ENCODE measurements around the gene ISL2. TPM values are rescaled to one million over a fixed set of nuclear protein-coding genes. Genes with fewer than 3 reads are reported as not detected.

The ISL2 gene
- total and polyA plus RNA-seq, 7 experiments from 2014 or later, result 0.21 to 0.51 (median 0.27) TPM; not detected in 4

DNA sequence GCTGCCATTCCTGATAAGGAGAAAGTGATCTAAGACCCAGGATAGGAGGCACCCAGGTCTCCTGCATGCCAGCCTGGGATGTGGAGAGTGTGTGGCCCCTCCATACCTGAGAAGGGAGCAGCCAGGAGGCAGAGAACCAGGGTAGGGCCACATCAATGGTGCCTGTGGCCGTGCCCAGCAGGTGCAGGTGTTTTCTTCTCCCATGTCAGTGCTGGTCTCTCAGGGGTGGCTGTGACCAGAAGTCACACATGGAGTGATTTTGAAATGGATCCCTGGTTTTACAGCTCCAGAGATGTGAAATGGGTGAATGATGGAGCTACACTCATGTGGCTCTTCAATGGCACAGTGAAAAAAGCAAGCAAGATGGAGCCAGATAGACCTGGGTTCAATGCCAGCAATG is 3.3 kb upstream of the ISL2 start:
- ATAC-seq (no peak), DNase-seq (no peak)
- Histone ChIP-seq H3K27ac (ENCODE audit: low read depth, low read length) (no peak overlapping the region), H3K9me3 (ENCODE audit: control insufficient read depth in 2 of 3, low read length in 3 of 3) (no peaks in the 10 kb centered on the region), H3K4me1 (ENCODE audit: control insufficient read depth in 2 of 2, insufficient read depth in 2 of 2, low read length in 2 of 2) (peaks cover 18 to 33% of the 10 kb centered on the region in 2 donors), H3K4me3 (ENCODE audit: low read length) (no peak overlapping the region), H3K36me3 (ENCODE audit: control insufficient read depth in 2 of 3, insufficient read depth in 3 of 3, low read length in 3 of 3) (no peaks in the 10 kb centered on the region), H3K27me3 (ENCODE audit: control insufficient read depth in 2 of 2, insufficient read depth in 2 of 2, low read length in 2 of 2) (peaks cover 0 to 23% of the 10 kb centered on the region in 2 donors)
- ChIA-PET CTCF (no interaction called here), POLR2A (interaction anchor here (0.6 kb wide), 1 partner anchor 11 kb away, joined by 3 read pairs; no protein-coding TSS in a partner anchor)
- Mint-ChIP-seq H3K4me1 (peaks cover 21 to 29% (median 25%) of the 10 kb centered on the region in 7 donors), H3K36me3 (peaks cover 0 to 10% (median 0%) of the 10 kb centered on the region in 5 donors), H3K27ac (no peak overlapping the region), H3K4me3 (no peak overlapping the region), H3K27me3 (peaks cover 63 to 78% (median 68%) of the 10 kb centered on the region in 5 donors), H3K9me3 (peaks cover 0 to 4% (median 0%) of the 10 kb centered on the region in 11 donors)
- intact Hi-C loops (cut with micrococcal nuclease), result no loop called here

GRCh38 chr15:76333720-76334437 is 2.7 kb upstream of the ISL2 start:
- Mint-ChIP-seq H3K27ac (no peak overlapping the region), H3K4me1 (peaks cover 26 to 35% (median 29%) of the 10 kb centered on the region in 7 donors), H3K36me3 (peaks cover 0 to 10% (median 0%) of the 10 kb centered on the region in 5 donors), H3K4me3 (peak overlapping the region in 1 of 10 donors; percentile 12), H3K9me3 (peaks cover 0 to 4% (median 0%) of the 10 kb centered on the region in 11 donors), H3K27me3 (peaks cover 67 to 78% (median 73%) of the 10 kb centered on the region in 5 donors)
- no peaks in the 10 kb centered on the region for H3K9me3 ChIP-seq (ENCODE audit: control insufficient read depth in 2 of 3, low read length in 3 of 3)
- H3K27ac ChIP-seq (ENCODE audit: low read depth, low read length), result no peak overlapping the region
- H3K36me3 ChIP-seq (ENCODE audit: control insufficient read depth in 2 of 3, insufficient read depth in 3 of 3, low read length in 3 of 3), result no peaks in the 10 kb centered on the region
- ATAC-seq (no peak), DNase-seq (no peak)
- ChIA-PET POLR2A (no interaction called here), CTCF (no interaction called here)
- H3K27me3 ChIP-seq (ENCODE audit: control insufficient read depth in 2 of 2, insufficient read depth in 2 of 2, low read length in 2 of 2), result peaks cover 1 to 28% of the 10 kb centered on the region in 2 donors
- intact Hi-C loops (cut with micrococcal nuclease), result no loop called here
- H3K4me3 ChIP-seq (ENCODE audit: low read length), result no peak overlapping the region
- peaks cover 18 to 39% of the 10 kb centered on the region in 2 donors for H3K4me1 ChIP-seq (ENCODE audit: control insufficient read depth in 2 of 2, insufficient read depth in 2 of 2, low read length in 2 of 2)

DNA sequence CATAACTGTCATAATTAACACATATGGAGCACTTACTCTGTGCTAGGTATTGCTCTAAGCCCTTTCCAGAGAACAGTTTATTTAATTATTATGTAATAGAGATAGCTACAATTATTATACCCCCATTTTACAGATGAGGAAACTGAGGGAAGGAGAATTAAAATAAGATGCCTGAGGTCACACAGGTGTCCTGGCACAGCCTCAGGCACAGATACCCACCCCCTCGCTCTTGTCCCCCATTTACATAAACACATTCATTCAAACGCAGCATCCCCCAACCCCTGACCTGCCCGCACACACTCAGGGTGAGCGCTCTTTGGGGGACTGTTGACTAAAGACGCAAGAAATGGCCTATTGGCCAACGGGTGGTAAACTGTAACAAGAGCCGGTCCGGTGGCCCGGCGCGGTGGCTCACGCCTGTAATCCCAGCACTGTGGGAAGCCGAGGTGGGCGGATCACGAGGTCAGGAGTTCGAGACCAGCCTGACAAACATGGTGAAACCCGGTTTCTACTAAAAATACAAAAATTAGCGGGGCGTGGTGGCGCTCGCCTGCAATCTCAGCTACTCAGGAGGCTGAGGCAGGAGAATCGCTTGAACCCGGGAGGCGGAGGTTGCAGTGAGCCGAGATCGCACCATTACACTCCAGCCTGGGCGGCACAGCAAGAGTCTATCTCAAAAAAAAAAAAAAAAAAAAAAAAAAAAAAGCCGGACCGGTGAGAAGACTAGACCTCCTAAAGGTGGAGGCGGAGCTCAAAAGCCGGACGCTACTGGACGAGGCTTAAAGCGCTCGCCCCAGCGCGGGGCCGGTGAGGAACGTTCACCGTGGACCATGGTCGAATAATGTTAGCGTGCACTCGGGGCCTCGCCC is 1.9 kb upstream of the ISL2 start:
- H3K27me3 ChIP-seq (ENCODE audit: control insufficient read depth in 2 of 2, insufficient read depth in 2 of 2, low read length in 2 of 2), result peaks cover 8 to 36% of the 10 kb centered on the region in 2 donors
- CTCF ChIA-PET, result no interaction called here
- ATAC-seq, result no peak
- no peak overlapping the region for H3K4me3 ChIP-seq (ENCODE audit: low read length)
- no peaks in the 10 kb centered on the region for H3K36me3 ChIP-seq (ENCODE audit: control insufficient read depth in 2 of 3, insufficient read depth in 3 of 3, low read length in 3 of 3)
- intact Hi-C loops (cut with micrococcal nuclease), result loop anchor here in 1 of 2 donors (1.0 to 5.0 kb wide), 2 partner anchors 23 to 97 kb away; partner anchors contain the start of gene ETFA
- H3K4me1 Mint-ChIP-seq, result peaks cover 30 to 43% (median 35%) of the 10 kb centered on the region in 7 donors
- H3K9me3 Mint-ChIP-seq, result peaks cover 0 to 4% (median 0%) of the 10 kb centered on the region in 11 donors
- DNase-seq, result no peak
- POLR2A ChIA-PET, result no interaction called here
- peaks cover 22 to 47% of the 10 kb centered on the region in 2 donors for H3K4me1 ChIP-seq (ENCODE audit: control insufficient read depth in 2 of 2, insufficient read depth in 2 of 2, low read length in 2 of 2)
- peaks cover 67 to 78% (median 73%) of the 10 kb centered on the region in 5 donors for H3K27me3 Mint-ChIP-seq
- H3K4me3 Mint-ChIP-seq, result peak overlapping the region in 7 of 10 donors; percentile 14 to 81 (median 61)
- no peaks in the 10 kb centered on the region for H3K9me3 ChIP-seq (ENCODE audit: control insufficient read depth in 2 of 3, low read length in 3 of 3)
- no peak overlapping the region for H3K27ac ChIP-seq (ENCODE audit: low read depth, low read length)
- peaks cover 0 to 10% (median 0%) of the 10 kb centered on the region in 5 donors for H3K36me3 Mint-ChIP-seq
- H3K27ac Mint-ChIP-seq, result no peak overlapping the region

GRCh38 chr15:76335307-76336253 is 993 bp upstream of the ISL2 start:
- peak overlapping the region; percentile 53 to 84 (median 74) for H3K4me3 Mint-ChIP-seq
- DNase-seq, result peak in 1 of 9 donors; percentile 2
- H3K27me3 ChIP-seq (ENCODE audit: control insufficient read depth in 2 of 2, insufficient read depth in 2 of 2, low read length in 2 of 2), result peaks cover 11 to 44% of the 10 kb centered on the region in 2 donors
- H3K27ac Mint-ChIP-seq, result peak overlapping the region in 2 of 9 donors; percentile 5 to 53
- H3K9me3 Mint-ChIP-seq, result peaks cover 0 to 4% (median 0%) of the 10 kb centered on the region in 11 donors
- CTCF ChIA-PET, result no interaction called here
- peaks cover 0 to 13% (median 0%) of the 10 kb centered on the region in 5 donors for H3K36me3 Mint-ChIP-seq
- peaks cover 68 to 79% (median 75%) of the 10 kb centered on the region in 5 donors for H3K27me3 Mint-ChIP-seq
- no peaks in the 10 kb centered on the region for H3K9me3 ChIP-seq (ENCODE audit: control insufficient read depth in 2 of 3, low read length in 3 of 3)
- no peak for ATAC-seq
- peaks cover 37 to 52% (median 44%) of the 10 kb centered on the region in 7 donors for H3K4me1 Mint-ChIP-seq
- intact Hi-C loops (cut with micrococcal nuclease), result loop anchor here in 1 of 2 donors (1.0 to 5.0 kb wide), 3 partner anchors 24 to 98 kb away; partner anchors contain the start of gene ETFA
- H3K36me3 ChIP-seq (ENCODE audit: control insufficient read depth in 2 of 3, insufficient read depth in 3 of 3, low read length in 3 of 3), result no peaks in the 10 kb centered on the region
- peak overlapping the region; percentile 28 for H3K4me3 ChIP-seq (ENCODE audit: low read length)
- H3K4me1 ChIP-seq (ENCODE audit: control insufficient read depth in 2 of 2, insufficient read depth in 2 of 2, low read length in 2 of 2), result peaks cover 28 to 54% of the 10 kb centered on the region in 2 donors
- H3K27ac ChIP-seq (ENCODE audit: low read depth, low read length), result no peak overlapping the region
- POLR2A ChIA-PET, result interaction anchor here (0.7 kb wide), 1 partner anchor 18 kb away, joined by 3 read pairs; no protein-coding TSS in a partner anchor

GRCh38 chr15:76337059-76337695 is 604 bp downstream of the ISL2 start:
- no peaks in the 10 kb centered on the region for H3K36me3 ChIP-seq (ENCODE audit: control insufficient read depth in 2 of 3, insufficient read depth in 3 of 3, low read length in 3 of 3)
- no peak for ATAC-seq
- intact Hi-C loops (cut with micrococcal nuclease), result loop anchor here in 1 of 2 donors (2.0 to 5.0 kb wide), 2 partner anchors 50 to 100 kb away; no protein-coding TSS in a partner anchor
- H3K9me3 ChIP-seq (ENCODE audit: control insufficient read depth in 2 of 3, low read length in 3 of 3), result no peaks in the 10 kb centered on the region
- Mint-ChIP-seq H3K27ac (peak overlapping the region in 4 of 9 donors; percentile 36 to 77 (median 42)), H3K27me3 (peaks cover 80 to 90% (median 82%) of the 10 kb centered on the region in 5 donors), H3K9me3 (peaks cover 0 to 4% (median under 1%) of the 10 kb centered on the region in 11 donors), H3K36me3 (peaks cover 0 to 15% (median 0%) of the 10 kb centered on the region in 5 donors), H3K4me3 (peak overlapping the region; percentile 53 to 81 (median 74)), H3K4me1 (peaks cover 43 to 67% (median 54%) of the 10 kb centered on the region in 7 donors)
- H3K27me3 ChIP-seq (ENCODE audit: control insufficient read depth in 2 of 2, insufficient read depth in 2 of 2, low read length in 2 of 2), result peaks cover 15 to 47% of the 10 kb centered on the region in 2 donors
- ChIA-PET POLR2A (no interaction called here), CTCF (no interaction called here)
- H3K4me3 ChIP-seq (ENCODE audit: low read length), result peak overlapping the region; percentile 2
- H3K4me1 ChIP-seq (ENCODE audit: control insufficient read depth in 2 of 2, insufficient read depth in 2 of 2, low read length in 2 of 2), result peaks cover 39 to 65% of the 10 kb centered on the region in 2 donors
- DNase-seq, result peak in 2 of 9 donors; percentile 12 to 25
- H3K27ac ChIP-seq (ENCODE audit: low read depth, low read length), result no peak overlapping the region

Data from naive thymus-derived CD4-positive, alpha-beta T cell (primary cell).